HG03064 (cell line): ENCODE results near the gene AMZ2.

ENCODE experiments used
- ATAC-seq: cut with Tn5 transposase; IDR thresholded peaks from one replicate; pipeline ENCODE4 v1.9.1; 2021; ENCODE audit warnings: low read depth; ENCODE audit not compliant: unreplicated experiment

AMZ2 gene

GRCh38 chr17:68289936-68290267, 42.1 kb downstream of the AMZ2 start:
- no peak for ATAC-seq

GRCh38 chr17:68290268-68290954, 42.6 kb downstream of the AMZ2 start:
- ATAC-seq: no peak

- ATAC-seq: peak; percentile 55
Measured at GRCh38 chr17:68290955-68291835, 43.4 kb downstream of the AMZ2 start, which contains the start of the genes ARSG and SLC16A6. Gene ARSG (plus strand): TSS chr17:68291495. CDS start chr17:68307494, 15,999 bp downstream. Gene SLC16A6 (minus strand): TSS chr17:68291127. CDS start chr17:68278320, 12,807 bp downstream.

- ATAC-seq: peak; percentile 54
Measured at GRCh38 chr17:68291836-68292688, 44.2 kb downstream of the AMZ2 start.

GRCh38 chr17:68292689-68293040, 44.8 kb downstream of the AMZ2 start:
- no peak for ATAC-seq

- no peak for ATAC-seq
Measured at GRCh38 chr17:68293490-68294195, 45.8 kb downstream of the AMZ2 start.

GRCh38 chr17:68294196-68294555, 46.3 kb downstream of the AMZ2 start:
- no peak for ATAC-seq

GRCh38 chr17:68294617-68295016, 46.8 kb downstream of the AMZ2 start:
- ATAC-seq: no peak

GRCh38 chr17:68295086-68295485, 47.2 kb downstream of the AMZ2 start:
- ATAC-seq: no peak

- ATAC-seq: no peak
Measured at GRCh38 chr17:68296217-68297191, 48.7 kb downstream of the AMZ2 start.

GRCh38 chr17:68297195-68297594, 49.4 kb downstream of the AMZ2 start:
- ATAC-seq: no peak

- no peak for ATAC-seq
Measured at GRCh38 chr17:68298601-68299000, 50.8 kb downstream of the AMZ2 start.

- no peak for ATAC-seq
Measured at GRCh38 chr17:68299817-68300216, 52.0 kb downstream of the AMZ2 start.

- ATAC-seq: no peak
Measured at GRCh38 chr17:68301438-68301959, 53.7 kb downstream of the AMZ2 start.

- no peak for ATAC-seq
Measured at GRCh38 chr17:68302066-68302564, 54.3 kb downstream of the AMZ2 start.

GRCh38 chr17:68302666-68303065, 54.8 kb downstream of the AMZ2 start:
- ATAC-seq: no peak

- ATAC-seq: no peak
Measured at GRCh38 chr17:68304706-68305105, 56.9 kb downstream of the AMZ2 start.

- no peak for ATAC-seq
Measured at GRCh38 chr17:68305142-68305541, 57.3 kb downstream of the AMZ2 start.
